OCI-LY3 (cell line): Measurements from ENCODE around the gene STK32A.

Experiments used
- CTCF ChIP-seq: fragments of 200-600, 300-600 bp; sonication (generic); IDR thresholded peaks from 2 replicates; pipeline ENCODE4 v1.5.1; 2014; ENCODE audit warnings: antibody characterized with exemption, low read length, low read depth
- EZH2phosphoT487 ChIP-seq: fragments of 200-600 bp; shearing (Covaris generic); IDR thresholded peaks from 2 replicates; pipeline ENCODE4 v1.6.1; 2018; ENCODE audit warnings: antibody characterized with exemption, mixed run types, low read depth

GRCh38 chr5:147434049-147434448 lies 199.2 kb downstream of the STK32A start:
- TF ChIP-seq CTCF: no peak
- no peak for TF ChIP-seq EZH2phosphoT487
